ENCODE data around the gene DBET. TPM values are rescaled to one million over a fixed set of nuclear protein-coding genes. Genes with fewer than 3 reads are reported as not detected.
A peak's percentile ranks its signal among the peaks of the same experiment; 100 is the strongest.
"Not testable (repeated sequence)": the region's sequence is repeated elsewhere in the genome, so short reads cannot be mapped to it uniquely, and the experiment has no call there.

The DBET gene
- total and polyA plus RNA-seq, 2 of the 13 experiments (the other 11 are each of a cell fraction or from before 2014, with no cell fraction given), result not detected

DNA sequence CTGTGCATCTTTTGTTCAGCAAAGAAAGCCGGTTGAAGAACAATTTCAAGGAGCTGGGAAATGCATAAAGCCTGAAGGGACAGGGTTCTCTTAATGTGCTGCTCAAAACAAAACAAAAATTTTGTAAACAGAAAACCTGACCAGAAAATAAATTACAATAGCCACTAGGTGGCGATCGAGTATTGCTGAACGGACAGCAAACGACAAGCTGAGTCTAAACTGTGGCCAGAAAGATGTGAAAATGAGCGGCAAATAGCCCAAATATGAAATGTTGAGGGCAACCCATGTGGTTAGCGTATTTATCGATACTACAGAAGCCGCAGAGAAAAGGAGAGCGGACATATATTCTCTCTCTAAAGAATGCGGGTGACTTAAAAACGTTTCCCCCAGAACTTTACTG, 16.7 kb upstream of the DBET start:
- POLR2A ChIA-PET; H2AFZ ChIP-seq (ENCODE audit: low read length); H3K4me2 ChIP-seq (ENCODE audit: low read depth, low read length); FAIRE-seq; H3K36me3 ChIP-seq (replicated peaks in 1 of 2; ENCODE audit: control insufficient read depth in 1 of 2, insufficient read depth in 2 of 2, low read length in 2 of 2); ATAC-seq; BruUV-seq (replicated peaks); DNase-seq (ENCODE audit: low spot score); intact Hi-C loops (cut with micrococcal nuclease; ENCODE audit: unreplicated experiment); H3K79me2 ChIP-seq (ENCODE audit: insufficient read depth, low read length); H3K4me1 ChIP-seq (ENCODE audit: insufficient read depth, low read length); H3K27me3 ChIP-seq (ENCODE audit: control insufficient read depth in 1 of 2, insufficient read depth in 2 of 2, low read length in 2 of 2); H3K9ac ChIP-seq (ENCODE audit: insufficient read depth, low read depth, low read length); in situ Hi-C loops (cut with HindIII; ENCODE audit: extremely low pct_ligation_motif_present, low pct_unique_long_range_greater_than_20kb); H3K27ac ChIP-seq (ENCODE audit: extremely low read length, insufficient read depth, low read length); H3K4me3 ChIP-seq (replicated peaks in 1 of 3; ENCODE audit: insufficient read depth in 1 of 3, low read depth in 2 of 3, low read length in 3 of 3); H4K20me1 ChIP-seq (ENCODE audit: insufficient read depth, low read length); H3K9me3 ChIP-seq (ENCODE audit: low read length); CTCF ChIA-PET (ENCODE audit: low intra/inter-chr PET ratio, low total read pairs): not testable (repeated sequence)
- 0% methylated on average over 2 of the region's 12 CpGs for WGBS (ENCODE audit: low lambda C conversion rate)

DNA sequence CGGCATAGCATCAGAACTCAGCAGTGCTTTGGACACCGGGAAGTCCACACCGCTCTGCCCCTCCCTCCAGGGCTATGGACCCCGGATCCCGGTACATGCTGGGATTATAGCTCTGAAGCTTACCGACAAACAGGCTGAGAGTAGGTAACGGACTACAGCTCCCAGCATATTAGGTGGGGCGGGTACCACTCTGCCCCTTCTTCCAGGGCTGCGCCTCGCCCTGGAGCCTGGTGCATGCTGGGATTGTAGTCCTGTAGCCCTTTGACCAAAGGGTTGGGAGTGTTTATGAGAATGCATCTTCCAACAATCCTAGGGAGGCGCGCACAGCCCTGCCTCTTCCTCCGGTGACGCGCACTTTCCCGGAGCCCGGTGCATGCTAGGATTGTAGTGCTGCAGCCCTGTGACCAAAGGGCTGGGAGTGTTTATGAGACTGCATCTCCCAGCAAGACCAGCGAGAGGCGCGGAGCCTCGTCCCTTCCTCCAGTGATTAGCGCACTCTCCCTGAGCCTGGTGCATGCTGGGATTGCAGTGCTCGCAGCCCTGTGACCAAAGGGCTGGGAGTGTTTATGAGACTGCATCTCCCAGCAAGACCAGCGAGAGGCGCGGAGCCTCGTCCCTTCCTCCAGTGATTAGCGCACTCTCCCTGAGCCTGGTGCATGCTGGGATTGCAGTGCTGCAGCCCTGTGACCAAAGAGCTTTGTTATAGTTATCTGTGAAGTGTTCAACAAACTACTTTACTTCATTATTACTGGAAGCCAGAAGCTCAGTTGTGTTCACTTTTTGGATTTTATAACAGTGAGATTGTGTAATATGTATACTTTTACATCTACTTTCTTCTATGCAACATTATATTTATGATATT, 14.7 kb upstream of the DBET start:
- H3K9me3 ChIP-seq (ENCODE audit: low read length); DNase-seq (ENCODE audit: low spot score); H3K4me2 ChIP-seq (ENCODE audit: low read depth, low read length); BruUV-seq (replicated peaks); POLR2A ChIA-PET; intact Hi-C loops (cut with micrococcal nuclease; ENCODE audit: unreplicated experiment); H3K27ac ChIP-seq (ENCODE audit: extremely low read length, insufficient read depth, low read length); CTCF ChIA-PET (ENCODE audit: low intra/inter-chr PET ratio, low total read pairs); H3K4me1 ChIP-seq (ENCODE audit: insufficient read depth, low read length); H3K4me3 ChIP-seq (replicated peaks in 1 of 3; ENCODE audit: insufficient read depth in 1 of 3, low read depth in 2 of 3, low read length in 3 of 3); H3K9ac ChIP-seq (ENCODE audit: insufficient read depth, low read depth, low read length); H3K36me3 ChIP-seq (replicated peaks in 1 of 2; ENCODE audit: control insufficient read depth in 1 of 2, insufficient read depth in 2 of 2, low read length in 2 of 2); H3K27me3 ChIP-seq (ENCODE audit: control insufficient read depth in 1 of 2, insufficient read depth in 2 of 2, low read length in 2 of 2); H2AFZ ChIP-seq (ENCODE audit: low read length); in situ Hi-C loops (cut with HindIII; ENCODE audit: extremely low pct_ligation_motif_present, low pct_unique_long_range_greater_than_20kb); H4K20me1 ChIP-seq (ENCODE audit: insufficient read depth, low read length); H3K79me2 ChIP-seq (ENCODE audit: insufficient read depth, low read length); TF ChIP-seq GABPA (IDR thresholded peaks at IDR 0.05; ENCODE audit: low read depth, low read length); CREM (CRISPR knock-in tag; IDR thresholded peaks at IDR 0.05); CREB1 (IDR thresholded peaks at IDR 0.05): not testable (repeated sequence)
- WGBS (ENCODE audit: low lambda C conversion rate), result no CpG with 5 or more reads among the region's 28 CpGs
- TF ChIP-seq GABPB1 (CRISPR knock-in tag; IDR thresholded peaks at IDR 0.05), result peak; percentile 61
- TF ChIP-seq GABPA (CRISPR knock-in tag; IDR thresholded peaks at IDR 0.05; ENCODE audit: low read depth), result peak; percentile 37
- TF ChIP-seq, protein P1, sequence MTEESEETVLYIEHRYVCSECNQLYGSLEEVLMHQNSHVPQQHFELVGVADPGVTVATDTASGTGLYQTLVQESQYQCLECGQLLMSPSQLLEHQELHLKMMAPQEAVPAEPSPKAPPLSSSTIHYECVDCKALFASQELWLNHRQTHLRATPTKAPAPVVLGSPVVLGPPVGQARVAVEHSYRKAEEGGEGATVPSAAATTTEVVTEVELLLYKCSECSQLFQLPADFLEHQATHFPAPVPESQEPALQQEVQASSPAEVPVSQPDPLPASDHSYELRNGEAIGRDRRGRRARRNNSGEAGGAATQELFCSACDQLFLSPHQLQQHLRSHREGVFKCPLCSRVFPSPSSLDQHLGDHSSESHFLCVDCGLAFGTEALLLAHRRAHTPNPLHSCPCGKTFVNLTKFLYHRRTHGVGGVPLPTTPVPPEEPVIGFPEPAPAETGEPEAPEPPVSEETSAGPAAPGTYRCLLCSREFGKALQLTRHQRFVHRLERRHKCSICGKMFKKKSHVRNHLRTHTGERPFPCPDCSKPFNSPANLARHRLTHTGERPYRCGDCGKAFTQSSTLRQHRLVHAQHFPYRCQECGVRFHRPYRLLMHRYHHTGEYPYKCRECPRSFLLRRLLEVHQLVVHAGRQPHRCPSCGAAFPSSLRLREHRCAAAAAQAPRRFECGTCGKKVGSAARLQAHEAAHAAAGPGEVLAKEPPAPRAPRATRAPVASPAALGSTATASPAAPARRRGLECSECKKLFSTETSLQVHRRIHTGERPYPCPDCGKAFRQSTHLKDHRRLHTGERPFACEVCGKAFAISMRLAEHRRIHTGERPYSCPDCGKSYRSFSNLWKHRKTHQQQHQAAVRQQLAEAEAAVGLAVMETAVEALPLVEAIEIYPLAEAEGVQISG (CRISPR knock-in tag; IDR thresholded peaks at IDR 0.05), result 0 out of 2 replicates have a peak, but pooled peaks have one; percentile 17
- peak; percentile 87 for TF ChIP-seq THAP11 (CRISPR knock-in tag; IDR thresholded peaks at IDR 0.05)
- peak; percentile 81 for TF ChIP-seq ZNF143 (CRISPR knock-in tag; IDR thresholded peaks at IDR 0.05)
- TF ChIP-seq CREM (IDR thresholded peaks at IDR 0.05), result peak; percentile 69
- TF ChIP-seq CREB1 (CRISPR knock-in tag; IDR thresholded peaks at IDR 0.05), result peak; percentile 53
- FAIRE-seq (peak; percentile 42), ATAC-seq (peak; percentile 92)

DNA sequence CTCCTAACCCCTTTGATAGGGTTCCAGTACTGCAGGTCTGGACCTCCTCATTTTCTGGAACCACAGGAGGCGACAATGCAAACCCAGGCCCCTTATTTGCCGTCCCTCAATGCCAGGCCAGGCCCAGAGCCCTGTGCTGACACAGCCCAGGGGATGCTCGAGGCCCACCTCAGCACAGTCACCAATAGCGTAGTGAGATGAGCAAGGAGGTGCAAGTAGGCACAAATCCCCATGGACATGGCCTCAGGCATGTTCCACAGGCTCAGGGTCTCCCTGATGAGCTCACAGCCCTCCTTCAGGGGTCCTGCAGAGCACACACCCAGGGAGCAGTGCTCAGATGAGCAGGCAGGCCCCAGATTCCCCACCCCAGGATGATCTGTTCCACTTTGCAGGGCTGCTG, 5.3 kb upstream of the DBET start:
- FAIRE-seq; in situ Hi-C loops (cut with HindIII; ENCODE audit: extremely low pct_ligation_motif_present, low pct_unique_long_range_greater_than_20kb): not testable (repeated sequence)
- WGBS (ENCODE audit: low lambda C conversion rate), result no CpG with 5 or more reads among the region's 4 CpGs

More for the DNA sequence above, 5.3 kb upstream of the DBET start:
- H3K4me2 ChIP-seq (ENCODE audit: low read depth, low read length); H2AFZ ChIP-seq (ENCODE audit: low read length); H3K79me2 ChIP-seq (ENCODE audit: insufficient read depth, low read length); POLR2A ChIA-PET; CTCF ChIA-PET (ENCODE audit: low intra/inter-chr PET ratio, low total read pairs); intact Hi-C loops (cut with micrococcal nuclease; ENCODE audit: unreplicated experiment); DNase-seq (ENCODE audit: low spot score); BruUV-seq (replicated peaks); H3K9ac ChIP-seq (ENCODE audit: insufficient read depth, low read depth, low read length); H3K27ac ChIP-seq (ENCODE audit: extremely low read length, insufficient read depth, low read length); H4K20me1 ChIP-seq (ENCODE audit: insufficient read depth, low read length); H3K9me3 ChIP-seq (ENCODE audit: low read length); H3K4me1 ChIP-seq (ENCODE audit: insufficient read depth, low read length); H3K27me3 ChIP-seq (ENCODE audit: control insufficient read depth in 1 of 2, insufficient read depth in 2 of 2, low read length in 2 of 2); H3K4me3 ChIP-seq (replicated peaks in 1 of 3; ENCODE audit: insufficient read depth in 1 of 3, low read depth in 2 of 3, low read length in 3 of 3); H3K36me3 ChIP-seq (replicated peaks in 1 of 2; ENCODE audit: control insufficient read depth in 1 of 2, insufficient read depth in 2 of 2, low read length in 2 of 2); ATAC-seq: not testable (repeated sequence)

Measured in HepG2 (cell line).